Calu3 (cell line): ENCODE results near the gene OR11A1. TPM values are rescaled to one million over a fixed set of nuclear protein-coding genes. Genes with fewer than 3 reads are reported as not detected.

Experiments used
- BruUV-seq: library from RNA; stranded (reverse); fragments of 400-500 nt; replicated peaks from 2 replicates; lab custom pipeline; 2021; lab: Mats Ljungman, UMichigan
- CTCF ChIA-PET: fragments of 300-600 bp; sonication (Branson Sonifier 250); formaldehyde crosslinking; loops from one replicate; lab custom pipeline; 2022; ENCODE audit warnings: antibody characterized with exemption; lab: Charles Lee
- DNase-seq: peaks from one replicate; pipeline ENCODE4 v3.0.0; 2022
- H3K27ac Mint-ChIP-seq: one replicate; pipeline ENCODE4 v1.8.0; 2022; ENCODE audit warnings: mixed read lengths; ENCODE audit not compliant: unreplicated experiment
- H3K27me3 Mint-ChIP-seq: one replicate; pipeline ENCODE4 v1.8.0; 2022; ENCODE audit warnings: mixed read lengths; ENCODE audit not compliant: unreplicated experiment
- H3K36me3 Mint-ChIP-seq: one replicate; pipeline ENCODE4 v1.8.0; 2022; ENCODE audit warnings: mild to moderate bottlenecking, moderate library complexity, mixed read lengths; ENCODE audit not compliant: insufficient read depth, unreplicated experiment
- H3K4me1 Mint-ChIP-seq: one replicate; pipeline ENCODE4 v1.8.0; 2022; ENCODE audit warnings: mild to moderate bottlenecking, low read depth, mixed read lengths; ENCODE audit not compliant: unreplicated experiment
- H3K4me3 Mint-ChIP-seq: one replicate; pipeline ENCODE4 v1.8.0; 2022; ENCODE audit warnings: mild to moderate bottlenecking, low read depth, moderate library complexity, mixed read lengths; ENCODE audit not compliant: unreplicated experiment
- H3K9me3 Mint-ChIP-seq: one replicate; pipeline ENCODE4 v1.8.0; 2022; ENCODE audit warnings: low read depth, mixed read lengths; ENCODE audit not compliant: unreplicated experiment
- CTCF ChIP-seq: fragments of 200-600 bp; IDR thresholded peaks from one replicate; pipeline ENCODE4 v1.8.0; 2022; ENCODE audit warnings: antibody characterized with exemption; ENCODE audit not compliant: unreplicated experiment
- intact Hi-C: fragments of 100-400 bp; cut with micrococcal nuclease; formaldehyde crosslinking; loops from one replicate; pipeline ENCODE4 v1.10.0; 2022; ENCODE audit not compliant: unreplicated experiment
- total RNA-seq: library from RNA; stranded (reverse); gene quantifications from 2 replicates; pipeline ENCODE4 v1.2.3, GENCODE V29; 2022

OR11A1 gene
- total RNA-seq, 1 experiment from 2014 or later, result not detected

GRCh38 chr6:29502597-29502996 is 45.7 kb upstream of the OR11A1 start:
- CTCF ChIA-PET, result interaction anchor here (1.3 kb wide), 1 partner anchor 92 kb away, joined by 7 read pairs; no protein-coding TSS in a partner anchor
- DNase-seq, result no peak
- no TSS peak for BruUV-seq
- H3K27me3 Mint-ChIP-seq, result no peaks in the 10 kb centered on the region
- intact Hi-C loops, result no loop called here
- H3K4me1 Mint-ChIP-seq, result peaks cover 10% of the 10 kb centered on the region
- H3K27ac Mint-ChIP-seq, result peak overlapping the region; percentile 36
- peaks cover 3% of the 10 kb centered on the region for H3K9me3 Mint-ChIP-seq
- H3K36me3 Mint-ChIP-seq, result no peaks in the 10 kb centered on the region
- TF ChIP-seq CTCF, result no peak
- H3K4me3 Mint-ChIP-seq, result no peak overlapping the region

GRCh38 chr6:29502181-29502580 is 45.3 kb upstream of the OR11A1 start:
- Mint-ChIP-seq H3K4me1 (peaks cover 10% of the 10 kb centered on the region), H3K4me3 (no peak overlapping the region), H3K27ac (no peak overlapping the region), H3K27me3 (no peaks in the 10 kb centered on the region), H3K36me3 (no peaks in the 10 kb centered on the region), H3K9me3 (peaks cover 3% of the 10 kb centered on the region)
- TF ChIP-seq CTCF, result no peak
- no TSS peak for BruUV-seq
- CTCF ChIA-PET, result interaction anchor here (0.5 to 1.3 kb wide), 2 partner anchors 36 to 93 kb away, joined by 3 to 7 read pairs; no protein-coding TSS in a partner anchor
- no peak for DNase-seq
- intact Hi-C loops, result no loop called here

GRCh38 chr6:29501106-29501505 is 44.2 kb upstream of the OR11A1 start:
- no peak for TF ChIP-seq CTCF
- Mint-ChIP-seq H3K4me3 (no peak overlapping the region), H3K4me1 (peaks cover 10% of the 10 kb centered on the region), H3K9me3 (peaks cover 3% of the 10 kb centered on the region), H3K27me3 (no peaks in the 10 kb centered on the region), H3K27ac (no peak overlapping the region), H3K36me3 (no peaks in the 10 kb centered on the region)
- CTCF ChIA-PET, result no interaction called here
- no peak for DNase-seq
- intact Hi-C loops, result no loop called here
- BruUV-seq, result no TSS peak

GRCh38 chr6:29500594-29500993 is 43.7 kb upstream of the OR11A1 start:
- Mint-ChIP-seq H3K4me3 (no peak overlapping the region), H3K27ac (no peak overlapping the region), H3K9me3 (peaks cover 3% of the 10 kb centered on the region), H3K27me3 (no peaks in the 10 kb centered on the region), H3K4me1 (peaks cover 11% of the 10 kb centered on the region), H3K36me3 (no peaks in the 10 kb centered on the region)
- BruUV-seq, result no TSS peak
- intact Hi-C loops, result no loop called here
- no peak for TF ChIP-seq CTCF
- no peak for DNase-seq
- CTCF ChIA-PET, result no interaction called here
